HepG2 (cell line): ENCODE measurements around the gene NOTUM. TPM values are rescaled to one million over a fixed set of nuclear protein-coding genes. Genes with fewer than 3 reads are reported as not detected.
"Not testable (repeated sequence)": the region's sequence is repeated elsewhere in the genome, so short reads cannot be mapped to it uniquely, and the experiment has no call there.

Experiments used
- ATAC-seq: fragments of 200-7000 bp; cut with Tn5 transposase; 3 replicates; pipeline ENCODE4 v1.9.1; 2020; ENCODE audit warnings: mild to moderate bottlenecking, moderate library complexity
- BruUV-seq: library from RNA; stranded (reverse); fragments of 400-500 nt; replicated peaks from 2 replicates; lab custom pipeline; 2021; lab: Mats Ljungman, UMichigan
- CTCF ChIA-PET: fragments of 300-600 bp; formaldehyde crosslinking; extraction: SDS; loops from one replicate; lab custom pipeline; 2021; ENCODE audit warnings: low total read pairs, inconsistent platforms, low intra/inter-chr PET ratio; lab: Yijun Ruan, JAX
- POLR2A ChIA-PET: fragments of 350-600 bp; sonication (Branson Sonifier 250); formaldehyde crosslinking; loops from one replicate; lab custom pipeline; 2020; ENCODE audit warnings: antibody characterized with exemption, inconsistent platforms; lab: Yijun Ruan, JAX
- DNase-seq: peaks from one replicate; pipeline ENCODE4 v3.0.0-alpha.2; 2015; ENCODE audit warnings: low spot score
- FAIRE-seq: peaks from 3 replicates; lab custom pipeline; 2011; peaks lifted over from hg19 to GRCh38; lab: Jason Lieb, UNC
- H2AFZ ChIP-seq: one replicate; pipeline ENCODE4 v1.6.1; 2011; ENCODE audit warnings: low read length, inconsistent platforms
- H3K27ac ChIP-seq: fragments of 300-600 bp; 3 replicates; pipeline ENCODE4 v1.8.0; 2011; ENCODE audit warnings: mixed run types, mild to moderate bottlenecking, mixed read lengths, low read length, inconsistent platforms; ENCODE audit not compliant: insufficient read depth; ENCODE audit errors: extremely low read length
- H3K27me3 ChIP-seq, 2 experiments: fragments of 200-600 bp in 1 of 2; 2 replicates in 1 of 2; 3 replicates in 1 of 2; pipeline versions ENCODE4 v1.6.0 to v1.8.0; 2011; ENCODE audit warnings: low read length in 2 of 2, mild to moderate bottlenecking in 2 of 2, moderate library complexity in 2 of 2, inconsistent platforms in 1 of 2; ENCODE audit not compliant: insufficient read depth in 2 of 2, control insufficient read depth in 1 of 2
- H3K36me3 ChIP-seq, 2 experiments: fragments of 200-600 bp in 1 of 2; replicated peaks in 1 of 2; 2 replicates in 1 of 2; 3 replicates in 1 of 2; pipeline versions ENCODE4 v1.5.1 to v1.8.0; 2011; ENCODE audit warnings: low read length in 2 of 2, inconsistent platforms in 1 of 2; ENCODE audit not compliant: insufficient read depth in 2 of 2, control insufficient read depth in 1 of 2
- H3K4me1 ChIP-seq: 2 replicates; pipeline ENCODE4 v1.5.1; 2012; ENCODE audit warnings: low read length, inconsistent platforms; ENCODE audit not compliant: insufficient read depth
- H3K4me2 ChIP-seq: 2 replicates; pipeline ENCODE4 v1.6.0; 2011; ENCODE audit warnings: low read depth, low read length, inconsistent platforms
- H3K4me3 ChIP-seq, 3 experiments: fragments of 200-600 bp in 1 of 3; sonication (generic), shearing (Covaris generic) in 1 of 3; replicated peaks in 1 of 3; 2 replicates each; pipeline ENCODE4 v1.5.1; 2011 to 2016; ENCODE audit warnings: low read length in 3 of 3, inconsistent platforms in 2 of 3, low read depth in 2 of 3, mild to moderate bottlenecking in 2 of 3, control low read depth in 1 of 3, mixed read lengths in 1 of 3; ENCODE audit not compliant: insufficient read depth in 1 of 3
- H3K79me2 ChIP-seq: one replicate; pipeline ENCODE4 v1.6.1; 2011; ENCODE audit warnings: low read length, inconsistent platforms; ENCODE audit not compliant: insufficient read depth
- H3K9ac ChIP-seq: 2 replicates; pipeline ENCODE4 v1.6.0; 2011; ENCODE audit warnings: mild to moderate bottlenecking, low read depth, low read length, inconsistent platforms; ENCODE audit not compliant: insufficient read depth
- H3K9me3 ChIP-seq: 2 replicates; pipeline ENCODE4 v1.5.1; 2012; ENCODE audit warnings: mild to moderate bottlenecking, low read length
- H4K20me1 ChIP-seq: 2 replicates; pipeline ENCODE4 v1.6.0; 2011; ENCODE audit warnings: inconsistent platforms, mild to moderate bottlenecking, low read length, moderate library complexity; ENCODE audit not compliant: insufficient read depth
- FOSL2 ChIP-seq: sonication (generic); formaldehyde crosslinking; IDR thresholded peaks from 2 replicates; pipeline ENCODE4 v1.4.0; 2020; ENCODE audit warnings: missing genetic modification reagents
- MED1 ChIP-seq: sonication (generic); formaldehyde crosslinking; IDR thresholded peaks from 2 replicates; pipeline ENCODE4 v1.4.0; 2020; ENCODE audit warnings: missing genetic modification reagents
- POLR2G ChIP-seq: fragments of 200-400 bp; formaldehyde crosslinking; IDR thresholded peaks from 2 replicates; pipeline ENCODE4 v1.6.1; 2018; ENCODE audit warnings: mild to moderate bottlenecking, low read depth, low read length, moderate library complexity
- ZNF367 ChIP-seq: sonication (generic); formaldehyde crosslinking; IDR thresholded peaks from 2 replicates; pipeline ENCODE4 v1.4.0; 2020; ENCODE audit warnings: missing genetic modification reagents, borderline replicate concordance
- WGBS: methylation state at CpG from one replicate; pipeline ENCODE4 v1.1.6; 2017; ENCODE audit warnings: low lambda C conversion rate; 5-methylcytosine and 5-hydroxymethylcytosine counted together
- in situ Hi-C: cut with HindIII; loops from 2 replicates; pipeline ENCODE4 v1.10.0; 2017; ENCODE audit warnings: low pct_unique_long_range_greater_than_20kb; ENCODE audit not compliant: extremely low pct_ligation_motif_present
- intact Hi-C: fragments of 100-400 bp; cut with micrococcal nuclease; formaldehyde crosslinking; loops from one replicate; pipeline ENCODE4 v1.10.0; 2022; ENCODE audit not compliant: unreplicated experiment
- polyA plus RNA-seq, 8 experiments: library from polyadenylated mRNA; depleted of rRNA in 3 of 8; stranded (reverse) in 7 of 8; unstranded in 1 of 8; fragments of >200 nt; fragmentation: Illumina TruSeq in 4 of 8; extraction: Trizol in 4 of 8; gene quantifications; 2 replicates each; pipeline versions ENCODE4 v1.2.1 to v1.2.3, GENCODE V29; 2011 to 2016; ENCODE audit warnings: low read depth in 4 of 8, missing spikeins in 1 of 8, mixed read lengths in 1 of 8; ENCODE audit not compliant: insufficient read depth in 1 of 8
- total RNA-seq, 5 experiments: library from RNA; depleted of rRNA; stranded (reverse); fragments of >200 nt; fragmentation: Illumina TruSeq; extraction: Trizol; gene quantifications; 2 replicates each; pipeline ENCODE4 v1.2.3, GENCODE V29; 2016; ENCODE audit warnings: low read depth in 1 of 5
- TF ChIP-seq, protein P1 (sequence below): sonication (generic); formaldehyde crosslinking; IDR thresholded peaks from 2 replicates; pipeline ENCODE4 v1.9.0; 2022; ENCODE audit warnings: low read depth, missing genetic modification reagents

Gene NOTUM
- total and polyA plus RNA-seq, 2 of the 13 experiments (the other 11 are each of a cell fraction or from before 2014, with no cell fraction given): 150 to 160 TPM

DNA sequence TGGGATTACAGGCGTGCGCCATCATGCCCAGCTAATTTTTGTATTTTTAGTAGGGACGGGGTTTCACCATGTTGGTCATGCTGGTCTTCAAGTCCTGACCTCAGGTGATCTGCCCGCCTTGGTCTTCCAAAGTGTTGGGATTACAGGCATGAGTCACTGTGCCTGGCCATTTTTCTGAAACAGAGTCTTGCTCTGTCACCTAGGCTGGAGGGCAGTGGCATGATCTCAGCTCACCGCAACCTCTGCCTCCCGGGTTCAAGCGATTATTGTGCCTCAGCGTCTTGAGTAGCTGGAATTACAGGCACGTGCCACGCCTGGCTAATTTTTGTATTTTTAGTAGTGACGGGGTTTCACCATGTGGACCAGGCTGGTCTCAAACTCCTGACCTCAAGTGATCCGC is 20.5 kb upstream of the NOTUM start:
- BruUV-seq, FAIRE-seq, H3K9ac ChIP-seq, intact Hi-C loops, H3K27me3 ChIP-seq, H3K9me3 ChIP-seq, ATAC-seq, CTCF ChIA-PET, DNase-seq, in situ Hi-C loops, H2AFZ ChIP-seq, H3K4me2 ChIP-seq, H3K27ac ChIP-seq, H3K4me3 ChIP-seq, H4K20me1 ChIP-seq: not testable (repeated sequence)
- TF ChIP-seq MED1 (CRISPR knock-in tag) (0 out of 2 replicates have a peak, but pooled peaks have one; percentile 6), FOSL2 (0 out of 2 replicates have a peak, but pooled peaks have one; percentile 19)
- TF ChIP-seq, protein P1, sequence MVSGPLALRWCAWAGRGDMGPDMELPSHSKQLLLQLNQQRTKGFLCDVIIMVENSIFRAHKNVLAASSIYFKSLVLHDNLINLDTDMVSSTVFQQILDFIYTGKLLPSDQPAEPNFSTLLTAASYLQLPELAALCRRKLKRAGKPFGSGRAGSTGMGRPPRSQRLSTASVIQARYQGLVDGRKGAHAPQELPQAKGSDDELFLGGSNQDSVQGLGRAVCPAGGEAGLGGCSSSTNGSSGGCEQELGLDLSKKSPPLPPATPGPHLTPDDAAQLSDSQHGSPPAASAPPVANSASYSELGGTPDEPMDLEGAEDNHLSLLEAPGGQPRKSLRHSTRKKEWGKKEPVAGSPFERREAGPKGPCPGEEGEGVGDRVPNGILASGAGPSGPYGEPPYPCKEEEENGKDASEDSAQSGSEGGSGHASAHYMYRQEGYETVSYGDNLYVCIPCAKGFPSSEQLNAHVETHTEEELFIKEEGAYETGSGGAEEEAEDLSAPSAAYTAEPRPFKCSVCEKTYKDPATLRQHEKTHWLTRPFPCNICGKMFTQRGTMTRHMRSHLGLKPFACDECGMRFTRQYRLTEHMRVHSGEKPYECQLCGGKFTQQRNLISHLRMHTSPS (CRISPR knock-in tag): 0 out of 2 replicates have a peak, but pooled peaks have one; percentile 34
- POLR2A ChIA-PET: interaction anchor here (1.2 to 14.1 kb wide), 4 partner anchors 13 to 42 kb away, joined by 4 to 382 read pairs (median 5); partner anchors contain the start of genes CENPX and LRRC45
- 97% methylated on average over 12 of the region's 12 CpGs for WGBS
- H3K4me1 ChIP-seq: peaks cover 63% of the 10 kb centered on the region
- H3K36me3 ChIP-seq: peaks cover 17 to 44% of the 10 kb centered on the region in 2 experiments
- peaks cover 25% of the 10 kb centered on the region for H3K79me2 ChIP-seq

GRCh38 chr17:81980707-81981343 is 19.8 kb upstream of the NOTUM start:
- H3K9ac ChIP-seq: no peak overlapping the region
- no peak overlapping the region for H3K4me3 ChIP-seq
- H3K36me3 ChIP-seq: peaks cover 14 to 37% of the 10 kb centered on the region in 2 experiments
- H3K4me2 ChIP-seq: no peak overlapping the region
- FAIRE-seq (no peak), DNase-seq (no peak), ATAC-seq (no peak)
- WGBS: 94% methylated on average over 9 of the region's 9 CpGs
- intact Hi-C loops (no loop called here), in situ Hi-C loops (no loop called here)
- H3K4me1 ChIP-seq: peaks cover 70% of the 10 kb centered on the region
- no peaks in the 10 kb centered on the region for H4K20me1 ChIP-seq
- H3K27me3 ChIP-seq: no peaks in the 10 kb centered on the region
- BruUV-seq: no TSS peak
- no peak overlapping the region for H2AFZ ChIP-seq
- POLR2A ChIA-PET: interaction anchor here (1.0 to 14.1 kb wide), 6 partner anchors 8 to 42 kb away, joined by 4 to 382 read pairs (median 54); partner anchors contain the start of genes CENPX, LRRC45 and NOTUM
- no peaks in the 10 kb centered on the region for H3K9me3 ChIP-seq
- 0 out of 2 replicates have a peak, but pooled peaks have one; percentile 30 for TF ChIP-seq POLR2G
- no peak for TF ChIP-seq ZNF367 (CRISPR knock-in tag)
- CTCF ChIA-PET: interaction anchor here (5.6 kb wide), 1 partner anchor 21 kb away, joined by 25 read pairs; the partner anchor contains the start of gene NOTUM
- peak overlapping the region; percentile 36 for H3K27ac ChIP-seq
- H3K79me2 ChIP-seq: peaks cover 26% of the 10 kb centered on the region
